Subcutaneous abdominal adipose tissue (tissue), 5 donors: ENCODE data around the gene GRAMD1A.

Experiments used
- H3K27ac ChIP-seq: one replicate; pipeline ENCODE4 v1.7.0; 2013; ENCODE audit warnings: low read depth, mild to moderate bottlenecking, inconsistent platforms, low read length, moderate library complexity
- H3K27me3 ChIP-seq, 5 donors: one replicate each; pipeline ENCODE4 v1.7.0; 2013; ENCODE audit warnings: low read length in 5 of 5, inconsistent platforms in 1 of 5; ENCODE audit not compliant: control insufficient read depth in 5 of 5, insufficient read depth in 4 of 5
- H3K36me3 ChIP-seq, 5 donors: one replicate each; pipeline ENCODE4 v1.7.0; 2013; ENCODE audit warnings: low read length in 5 of 5; ENCODE audit not compliant: control insufficient read depth in 5 of 5, insufficient read depth in 5 of 5
- H3K4me1 ChIP-seq, 5 donors: one replicate each; pipeline ENCODE4 v1.7.0; 2013; ENCODE audit warnings: low read length in 5 of 5, mild to moderate bottlenecking in 3 of 5, moderate library complexity in 1 of 5; ENCODE audit not compliant: control insufficient read depth in 5 of 5, insufficient read depth in 5 of 5
- H3K4me3 ChIP-seq, 5 donors: one replicate each; pipeline ENCODE4 v1.7.0; 2013; ENCODE audit warnings: low read length in 5 of 5, low read depth in 1 of 5
- H3K9ac ChIP-seq, 5 donors: one replicate each; pipeline ENCODE4 v1.7.0; 2013; ENCODE audit warnings: low read length in 5 of 5, mild to moderate bottlenecking in 4 of 5, moderate library complexity in 3 of 5
- H3K9me3 ChIP-seq, 5 donors: one replicate each; pipeline ENCODE4 v1.7.0; 2013; ENCODE audit warnings: low read length in 5 of 5; ENCODE audit not compliant: control insufficient read depth in 5 of 5
- donor health status: healthy.
- donor health status: healthy.
- donor health status: healthy.
- donor health status: healthy.
- donor health status: healthy.

GRAMD1A gene

GRCh38 chr19:34999498-35000337 lies at the start of gene GRAMD1A:
Gene GRAMD1A (plus strand): TSS chr19:35000323. CDS start chr19:35000479, 156 bp downstream.
- H3K27ac ChIP-seq: peak within 1 kb of the TSS; percentile 99
- H3K9ac ChIP-seq: peak within 1 kb of the TSS; percentile 83 to 95 (median 90)
- H3K27me3 ChIP-seq: no peaks in the 10 kb centered on the region
- H3K4me1 ChIP-seq: peaks cover 12 to 82% (median 47%) of the 10 kb centered on the region in 5 donors
- no peaks in the 10 kb centered on the region for H3K9me3 ChIP-seq
- H3K36me3 ChIP-seq: peaks cover 0 to 9% (median 7%) of the 10 kb centered on the region in 5 donors
- H3K4me3 ChIP-seq: peak within 1 kb of the TSS; percentile 74 to 94 (median 84)

- Histone ChIP-seq H3K9ac (no peak overlapping the region), H3K27ac (no peak overlapping the region), H3K27me3 (peaks cover 0 to 1% (median 0%) of the 10 kb centered on the region in 5 donors), H3K36me3 (peaks cover 16 to 26% (median 17%) of the 10 kb centered on the region in 5 donors), H3K4me3 (peak overlapping the region in 1 of 5 donors; percentile 33), H3K9me3 (peaks cover 19 to 71% (median 55%) of the 10 kb centered on the region in 5 donors), H3K4me1 (peaks cover 0 to 7% (median 0%) of the 10 kb centered on the region in 5 donors)
These were observed 47.0 kb upstream of the GRAMD1A start for GRCh38 chr19:34953092-34953491.

- peaks cover 14 to 20% (median 15%) of the 10 kb centered on the region in 5 donors for H3K4me1 ChIP-seq
- peak overlapping the region in 1 of 5 donors; percentile 79 for H3K9ac ChIP-seq
- peaks cover 37 to 84% (median 73%) of the 10 kb centered on the region in 5 donors for H3K9me3 ChIP-seq
- peaks cover 0 to 5% (median 0%) of the 10 kb centered on the region in 5 donors for H3K27me3 ChIP-seq
- peaks cover 22 to 49% (median 47%) of the 10 kb centered on the region in 5 donors for H3K36me3 ChIP-seq
- peak overlapping the region; percentile 37 to 89 (median 64) for H3K4me3 ChIP-seq
- H3K27ac ChIP-seq: no peak overlapping the region
These were observed 42.0 kb upstream of the GRAMD1A start for GRCh38 chr19:34957830-34958751.

- H3K9me3 ChIP-seq: peaks cover 37 to 74% (median 64%) of the 10 kb centered on the region in 5 donors
These were observed 41.1 kb upstream of the GRAMD1A start for GRCh38 chr19:34959021-34959420.

GRCh38 chr19:34960103-34960805 lies 39.9 kb upstream of the GRAMD1A start:
- Histone ChIP-seq H3K36me3 (peaks cover 15 to 49% (median 47%) of the 10 kb centered on the region in 5 donors), H3K9ac (no peak overlapping the region), H3K27ac (no peak overlapping the region), H3K9me3 (peaks cover 37 to 69% (median 60%) of the 10 kb centered on the region in 5 donors), H3K4me3 (peak overlapping the region; percentile 32 to 89 (median 64)), H3K27me3 (peaks cover 0 to 5% (median 0%) of the 10 kb centered on the region in 5 donors), H3K4me1 (peaks cover 17 to 27% (median 26%) of the 10 kb centered on the region in 5 donors)

More at GRCh38 chr19:34959021-34959420, 41.1 kb upstream of the GRAMD1A start:
- Histone ChIP-seq H3K27me3 (peaks cover 0 to 5% (median 0%) of the 10 kb centered on the region in 5 donors), H3K4me1 (peaks cover 17 to 24% (median 23%) of the 10 kb centered on the region in 5 donors), H3K36me3 (peaks cover 18 to 49% (median 47%) of the 10 kb centered on the region in 5 donors), H3K27ac (no peak overlapping the region), H3K4me3 (peak overlapping the region; percentile 37 to 89 (median 64)), H3K9ac (peak overlapping the region in 1 of 5 donors; percentile 79)

GRCh38 chr19:34960940-34961679 lies 39.0 kb upstream of the GRAMD1A start:
- peaks cover 37 to 62% (median 54%) of the 10 kb centered on the region in 5 donors for H3K9me3 ChIP-seq
- H3K27ac ChIP-seq: no peak overlapping the region
- no peak overlapping the region for H3K9ac ChIP-seq
- H3K4me1 ChIP-seq: peaks cover 17 to 27% (median 26%) of the 10 kb centered on the region in 5 donors
- peak overlapping the region; percentile 19 to 89 (median 84) for H3K4me3 ChIP-seq
- peaks cover 8 to 49% (median 43%) of the 10 kb centered on the region in 5 donors for H3K36me3 ChIP-seq
- H3K27me3 ChIP-seq: peaks cover 0 to 5% (median 0%) of the 10 kb centered on the region in 5 donors

- peak overlapping the region; percentile 64 for H3K27ac ChIP-seq
- H3K36me3 ChIP-seq: peaks cover 3 to 42% (median 39%) of the 10 kb centered on the region in 5 donors
- H3K9ac ChIP-seq: peak overlapping the region in 1 of 5 donors; percentile 88
- peaks cover 32 to 53% (median 45%) of the 10 kb centered on the region in 5 donors for H3K9me3 ChIP-seq
- peaks cover 16 to 27% (median 26%) of the 10 kb centered on the region in 5 donors for H3K4me1 ChIP-seq
- peak overlapping the region; percentile 19 to 89 (median 84) for H3K4me3 ChIP-seq
- H3K27me3 ChIP-seq: peaks cover 0 to 5% (median 0%) of the 10 kb centered on the region in 5 donors
These were observed 38.1 kb upstream of the GRAMD1A start for GRCh38 chr19:34961775-34962686.
